NCI-H2227 (cell line): Measurements from ENCODE around the gene ST6GALNAC3.

Experiments used
- DNase-seq: peaks from one replicate; lab custom pipeline; 2025; ENCODE audit not compliant: unreplicated experiment; lab: John Stamatoyannopoulos, UW

The ST6GALNAC3 gene

DNA sequence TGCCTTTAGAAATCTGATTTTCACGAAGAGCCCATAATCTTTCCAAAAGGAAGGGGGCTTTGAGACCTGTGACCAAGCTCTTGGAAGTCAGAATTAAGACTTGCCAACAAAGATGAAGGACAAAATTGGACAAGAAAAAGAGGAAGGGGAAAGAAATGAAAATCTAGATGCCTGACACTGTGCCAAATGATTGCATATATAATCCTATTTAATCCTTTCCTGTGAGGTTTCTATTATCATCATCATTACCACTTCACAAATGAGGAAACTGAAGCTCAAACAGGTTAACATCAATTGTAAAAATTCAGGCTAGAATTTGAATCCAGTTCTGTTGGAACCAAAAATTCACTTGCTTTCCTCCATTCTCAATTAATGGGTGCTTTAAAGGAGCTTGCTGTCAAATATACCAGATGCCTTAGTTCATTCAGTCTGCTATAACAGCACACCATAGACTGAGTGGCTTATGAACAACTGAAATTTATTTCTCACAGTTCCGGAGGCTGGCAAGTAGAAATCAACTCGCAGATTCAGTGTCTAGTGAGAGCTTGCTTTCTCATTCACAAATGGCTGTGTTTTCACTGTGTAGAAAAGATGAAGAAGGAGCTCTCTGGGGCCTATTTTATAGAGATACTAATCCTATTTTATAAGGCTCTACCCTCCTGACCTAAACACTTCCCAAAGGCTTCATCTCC lies 595.2 kb downstream of the ST6GALNAC3 start:
- no peak for DNase-seq

DNA sequence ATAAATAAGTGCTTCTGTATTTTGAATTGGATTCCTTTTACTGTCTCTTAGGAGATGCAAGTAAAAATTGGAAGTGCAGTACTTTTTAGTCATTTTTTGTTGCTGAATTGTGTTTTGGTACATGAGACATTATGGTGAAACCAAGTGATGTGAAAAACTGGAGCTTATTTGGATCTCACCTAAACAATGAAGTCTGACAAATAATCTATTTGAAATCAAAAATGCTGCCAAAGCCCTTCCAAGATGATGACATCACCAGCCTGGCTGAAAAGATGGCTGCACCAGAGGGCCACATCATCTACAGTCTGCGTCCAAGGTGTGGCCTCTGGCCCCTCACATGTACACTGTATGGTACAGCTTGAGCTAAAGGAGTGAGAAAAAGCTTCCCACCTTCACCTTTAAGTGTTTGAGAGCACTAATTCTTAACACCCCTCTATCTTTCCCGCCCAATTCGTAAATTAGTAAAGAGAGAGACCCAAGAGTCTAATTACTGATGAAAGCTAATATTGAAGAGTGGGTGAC lies 600.2 kb downstream of the ST6GALNAC3 start:
- no peak for DNase-seq

DNA sequence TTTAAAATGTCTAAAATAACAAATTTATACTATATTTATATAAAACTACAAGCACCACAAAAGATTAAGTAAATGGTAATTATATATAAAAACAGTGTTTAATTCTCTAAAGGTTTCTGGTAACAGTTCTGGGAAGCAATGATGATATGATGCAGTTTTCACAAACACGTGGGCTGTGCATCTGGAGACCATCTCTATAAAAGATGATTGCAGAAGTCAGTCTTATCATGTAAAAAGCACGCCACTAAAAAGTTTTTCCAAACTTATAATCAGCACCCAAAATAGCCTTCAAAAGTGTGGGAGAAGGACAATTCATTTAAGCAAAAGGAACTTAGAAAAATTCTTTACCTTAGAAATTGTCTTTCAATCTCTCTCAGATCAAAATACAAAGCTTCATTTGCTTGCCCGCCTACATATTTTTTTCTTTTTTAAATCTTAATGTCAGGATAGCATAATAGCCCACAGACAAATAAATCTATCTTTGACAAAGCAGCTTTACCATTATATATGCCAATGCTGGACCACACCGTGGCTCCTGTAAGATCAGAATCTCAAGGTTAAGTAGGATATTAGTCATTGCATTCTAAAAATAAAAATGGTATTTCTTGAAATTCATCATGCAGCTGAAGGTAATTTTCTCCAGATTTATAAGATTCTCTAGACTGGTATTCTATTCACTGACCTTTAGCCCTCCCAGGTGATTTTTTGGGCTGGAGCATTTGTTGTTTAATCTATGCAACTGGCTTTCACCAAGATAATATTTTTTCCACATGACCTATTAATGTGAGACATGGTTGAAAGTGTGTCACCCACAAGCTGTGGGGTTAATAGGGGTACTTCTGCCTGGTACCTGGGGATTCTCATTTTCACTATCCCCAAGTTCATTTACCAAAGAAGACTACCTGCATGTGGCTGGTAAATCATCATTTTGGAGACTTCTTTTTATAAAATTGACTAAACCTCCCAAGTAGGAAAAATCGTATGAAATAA lies 603.2 kb downstream of the ST6GALNAC3 start:
- no peak for DNase-seq

DNA sequence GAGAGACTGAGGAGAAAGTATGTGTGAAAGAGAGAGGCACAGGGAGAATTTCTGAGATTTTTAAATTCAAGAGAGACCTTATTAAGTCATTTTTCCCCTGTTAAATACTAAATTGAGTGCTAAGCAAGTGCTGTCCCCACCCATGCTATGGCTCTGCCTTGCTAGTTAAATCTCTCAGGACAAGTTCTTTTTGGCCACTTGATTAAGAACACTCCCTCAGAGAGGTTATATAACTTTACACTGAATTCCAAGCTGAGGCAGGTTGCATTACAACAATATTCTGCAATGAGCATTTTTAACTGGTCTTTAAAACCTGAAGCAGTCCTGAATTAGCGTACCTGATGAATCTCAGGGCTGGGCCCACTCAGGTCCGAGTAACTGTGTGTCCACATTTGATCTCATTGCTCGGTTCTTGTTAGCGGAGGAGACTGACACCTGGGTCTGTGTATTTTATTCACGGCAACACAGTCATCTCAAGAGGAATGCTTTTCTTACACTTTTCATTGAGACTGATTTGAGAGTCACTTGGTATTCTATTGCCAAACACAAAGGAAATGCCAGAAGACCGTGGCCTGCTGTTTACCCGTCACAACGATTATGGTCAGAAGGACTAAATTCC lies 605.1 kb downstream of the ST6GALNAC3 start:
- DNase-seq: no peak

DNA sequence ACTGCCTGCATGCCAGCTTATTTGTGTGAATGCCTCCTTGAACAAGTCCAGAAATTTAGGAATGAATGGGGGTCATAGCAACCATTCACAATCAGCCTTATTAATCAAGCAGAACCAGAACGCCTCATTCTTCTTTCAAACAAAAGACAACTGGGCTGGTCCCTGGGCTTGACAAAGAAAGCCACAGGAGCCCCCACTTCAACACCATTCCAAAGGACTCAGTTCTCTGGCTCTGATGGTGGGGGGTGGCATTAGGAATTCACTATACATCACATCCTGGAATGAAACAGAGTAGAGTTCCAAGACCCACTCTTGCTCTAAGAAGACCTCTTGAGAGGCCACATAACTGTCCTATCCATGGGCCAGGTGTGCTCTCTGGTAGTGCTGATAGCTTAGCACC lies 606.1 kb downstream of the ST6GALNAC3 start:
- DNase-seq: no peak

DNA sequence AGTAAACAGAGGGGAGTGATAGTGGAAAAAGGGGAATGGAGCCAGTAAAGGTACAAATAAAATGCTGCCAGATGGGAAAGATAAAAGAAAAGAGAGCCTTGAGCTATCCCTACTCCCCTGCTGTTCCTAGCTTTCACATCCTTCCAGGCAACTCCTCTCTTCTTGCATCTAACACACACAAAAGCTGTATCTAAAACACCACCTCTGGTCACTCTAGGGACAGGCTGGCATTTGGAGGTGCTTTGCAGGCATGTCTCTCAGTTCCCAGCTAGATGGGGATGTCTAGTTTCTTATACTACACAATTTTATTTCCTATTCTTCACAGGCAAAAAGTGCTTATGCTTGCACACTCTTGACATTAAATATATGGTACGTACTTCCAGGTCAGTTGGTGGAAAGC lies 607.6 kb downstream of the ST6GALNAC3 start:
- no peak for DNase-seq
